ENCODE data around the gene AP3B1. TPM values are rescaled to one million over a fixed set of nuclear protein-coding genes. Genes with fewer than 3 reads are reported as not detected.

AP3B1 gene
- total RNA-seq, 2 donors from 2014 or later, result 50.4 to 52.6 TPM

- no peak overlapping the region for H3K4me3 ChIP-seq
- no peaks in the 10 kb centered on the region for H3K9me3 ChIP-seq
- no peaks in the 10 kb centered on the region for H3K27me3 ChIP-seq (replicated peaks; ENCODE audit: insufficient read depth)
- TF ChIP-seq, protein P1, sequence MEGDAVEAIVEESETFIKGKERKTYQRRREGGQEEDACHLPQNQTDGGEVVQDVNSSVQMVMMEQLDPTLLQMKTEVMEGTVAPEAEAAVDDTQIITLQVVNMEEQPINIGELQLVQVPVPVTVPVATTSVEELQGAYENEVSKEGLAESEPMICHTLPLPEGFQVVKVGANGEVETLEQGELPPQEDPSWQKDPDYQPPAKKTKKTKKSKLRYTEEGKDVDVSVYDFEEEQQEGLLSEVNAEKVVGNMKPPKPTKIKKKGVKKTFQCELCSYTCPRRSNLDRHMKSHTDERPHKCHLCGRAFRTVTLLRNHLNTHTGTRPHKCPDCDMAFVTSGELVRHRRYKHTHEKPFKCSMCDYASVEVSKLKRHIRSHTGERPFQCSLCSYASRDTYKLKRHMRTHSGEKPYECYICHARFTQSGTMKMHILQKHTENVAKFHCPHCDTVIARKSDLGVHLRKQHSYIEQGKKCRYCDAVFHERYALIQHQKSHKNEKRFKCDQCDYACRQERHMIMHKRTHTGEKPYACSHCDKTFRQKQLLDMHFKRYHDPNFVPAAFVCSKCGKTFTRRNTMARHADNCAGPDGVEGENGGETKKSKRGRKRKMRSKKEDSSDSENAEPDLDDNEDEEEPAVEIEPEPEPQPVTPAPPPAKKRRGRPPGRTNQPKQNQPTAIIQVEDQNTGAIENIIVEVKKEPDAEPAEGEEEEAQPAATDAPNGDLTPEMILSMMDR (IDR thresholded peaks at IDR 0.05), result no peak
- no peaks in the 10 kb centered on the region for H3K36me3 ChIP-seq
- no peaks in the 10 kb centered on the region for H3K4me1 ChIP-seq (ENCODE audit: control insufficient read depth in 1 of 2, low read depth in 2 of 2)
- no peak overlapping the region for H3K27ac ChIP-seq
- ATAC-seq (ENCODE audit: insufficient number of reproducible peaks, low FRiP score, low read depth) (no peak), DNase-seq (ENCODE audit: low spot score) (no peak)
These were observed 14.2 kb upstream of the AP3B1 start for GRCh38 chr5:78308703-78309102.

DNA sequence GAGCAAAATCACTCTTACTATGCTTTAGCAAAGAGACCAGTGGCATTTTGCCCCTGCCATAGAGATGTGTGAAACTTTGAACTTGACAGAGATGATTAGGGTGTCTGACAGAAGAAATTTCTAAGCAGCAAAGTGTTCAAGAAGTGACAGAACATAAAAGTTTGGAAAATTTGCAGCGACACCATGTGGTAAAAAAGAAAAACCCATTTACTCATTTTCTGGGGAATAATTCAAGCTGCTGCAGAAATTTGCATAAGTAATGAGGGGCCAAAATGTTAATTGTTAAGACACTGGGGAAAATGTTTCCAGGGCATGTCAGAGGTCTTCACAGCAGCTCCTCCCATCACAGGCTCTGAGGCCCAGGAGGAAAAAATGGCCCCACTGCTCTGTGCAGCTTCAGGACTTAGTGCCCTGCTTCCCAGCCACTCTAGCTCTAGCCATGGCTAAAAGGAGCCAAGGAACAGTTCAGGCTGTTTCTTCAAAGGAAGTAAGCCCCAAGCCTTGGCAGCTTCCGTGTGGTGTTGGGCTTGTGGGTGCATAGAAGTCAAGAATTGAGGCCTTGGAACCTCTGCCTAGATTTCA, 6.1 kb upstream of the AP3B1 start:
- DNase-seq (ENCODE audit: low spot score), result no peak
- no peak for ATAC-seq (ENCODE audit: insufficient number of reproducible peaks, low FRiP score, low read depth)
- Histone ChIP-seq H3K9me3 (no peaks in the 10 kb centered on the region), H3K27ac (no peak overlapping the region), H3K36me3 (no peaks in the 10 kb centered on the region), H3K4me1 (ENCODE audit: control insufficient read depth in 1 of 2, low read depth in 2 of 2) (peaks cover 0 to 3% of the 10 kb centered on the region in 2 donors), H3K4me3 (no peak overlapping the region), H3K27me3 (replicated peaks; ENCODE audit: insufficient read depth) (no peaks in the 10 kb centered on the region)
- TF ChIP-seq, protein P1 (IDR thresholded peaks at IDR 0.05), result peak; percentile 27

DNA sequence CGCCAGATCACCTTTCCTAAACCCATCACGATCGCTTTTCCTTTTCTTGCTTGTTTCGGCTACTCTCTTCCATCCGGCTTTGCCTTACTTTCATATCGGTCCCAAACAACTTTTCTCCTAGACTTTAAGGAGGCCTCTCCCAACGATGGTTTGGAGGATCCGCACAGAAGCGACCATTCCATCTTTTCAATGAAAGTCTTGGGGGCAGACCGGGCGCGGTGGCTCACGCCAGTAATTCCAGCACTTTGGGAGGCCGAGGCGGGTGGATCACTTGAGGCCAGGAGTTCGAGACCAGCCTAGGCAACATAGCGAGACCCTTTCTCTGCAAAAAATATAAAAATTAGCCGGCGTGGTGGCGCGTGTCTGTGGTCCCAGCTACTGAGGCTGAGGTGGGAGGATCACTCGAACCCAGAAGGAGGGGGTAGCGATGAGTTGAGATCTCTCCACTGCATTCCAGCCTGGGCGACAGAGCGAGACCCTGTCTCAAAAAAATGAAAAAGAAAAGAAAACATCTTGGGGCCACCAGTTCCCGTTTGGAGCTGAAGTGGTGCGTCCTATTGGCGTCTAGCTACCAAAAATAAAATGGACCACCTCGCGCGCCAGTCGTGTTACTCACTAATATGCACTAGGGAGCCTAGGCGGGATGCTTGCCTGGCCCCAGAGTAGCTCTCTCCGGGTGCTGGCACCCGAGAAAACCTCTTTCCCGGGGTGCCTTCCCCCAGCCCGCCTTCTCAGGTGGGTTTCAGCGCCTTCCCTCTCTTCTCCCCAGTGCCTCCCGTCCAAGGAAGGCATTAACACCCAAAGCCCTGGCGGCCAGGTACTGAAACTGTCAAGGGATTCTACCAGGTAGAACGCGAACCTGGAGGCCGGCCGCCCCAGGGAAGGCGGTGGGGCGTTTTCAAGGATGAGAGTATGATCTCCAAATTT, 800 bp upstream of the AP3B1 start:
- H3K27me3 ChIP-seq (replicated peaks; ENCODE audit: insufficient read depth), result no peaks in the 10 kb centered on the region
- H3K9me3 ChIP-seq, result no peaks in the 10 kb centered on the region
- TF ChIP-seq, protein P1 (IDR thresholded peaks at IDR 0.05), result peak; percentile 17
- no peaks in the 10 kb centered on the region for H3K36me3 ChIP-seq
- peak overlapping the region; percentile 86 for H3K4me3 ChIP-seq
- ATAC-seq (ENCODE audit: insufficient number of reproducible peaks, low FRiP score, low read depth) (peak; percentile 49), DNase-seq (ENCODE audit: low spot score) (no peak)
- peak overlapping the region; percentile 80 to 93 for H3K27ac ChIP-seq
- H3K4me1 ChIP-seq (ENCODE audit: control insufficient read depth in 1 of 2, low read depth in 2 of 2), result peaks cover 4 to 33% of the 10 kb centered on the region in 2 donors

DNA sequence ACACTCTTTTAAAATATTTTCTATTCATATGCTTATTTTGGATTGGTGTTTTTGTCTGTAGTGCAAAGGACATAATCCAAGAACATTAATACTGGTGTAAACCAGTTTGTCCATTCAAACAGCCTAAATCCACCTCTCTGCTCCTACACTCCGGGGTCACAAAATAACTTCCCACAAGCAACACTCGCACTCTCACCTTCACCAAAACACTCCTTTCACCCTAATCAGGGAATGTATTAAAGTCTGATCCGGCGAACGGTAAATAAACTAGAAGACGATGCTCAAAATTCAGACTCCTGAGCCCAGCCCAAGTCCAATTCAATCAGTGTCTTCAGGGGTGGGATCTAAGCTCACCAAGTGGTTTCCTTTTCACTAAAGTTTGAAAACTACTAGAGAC, 649 bp downstream of the AP3B1 start:
- Histone ChIP-seq H3K4me3 (peak overlapping the region; percentile 86), H3K27ac (peak overlapping the region; percentile 80 to 96), H3K27me3 (replicated peaks; ENCODE audit: insufficient read depth) (no peaks in the 10 kb centered on the region), H3K4me1 (ENCODE audit: control insufficient read depth in 1 of 2, low read depth in 2 of 2) (peaks cover 4 to 45% of the 10 kb centered on the region in 2 donors), H3K36me3 (no peaks in the 10 kb centered on the region), H3K9me3 (no peaks in the 10 kb centered on the region)
- DNase-seq (ENCODE audit: low spot score), result no peak
- TF ChIP-seq, protein P1 (IDR thresholded peaks at IDR 0.05), result no peak
- ATAC-seq (ENCODE audit: insufficient number of reproducible peaks, low FRiP score, low read depth), result no peak

DNA sequence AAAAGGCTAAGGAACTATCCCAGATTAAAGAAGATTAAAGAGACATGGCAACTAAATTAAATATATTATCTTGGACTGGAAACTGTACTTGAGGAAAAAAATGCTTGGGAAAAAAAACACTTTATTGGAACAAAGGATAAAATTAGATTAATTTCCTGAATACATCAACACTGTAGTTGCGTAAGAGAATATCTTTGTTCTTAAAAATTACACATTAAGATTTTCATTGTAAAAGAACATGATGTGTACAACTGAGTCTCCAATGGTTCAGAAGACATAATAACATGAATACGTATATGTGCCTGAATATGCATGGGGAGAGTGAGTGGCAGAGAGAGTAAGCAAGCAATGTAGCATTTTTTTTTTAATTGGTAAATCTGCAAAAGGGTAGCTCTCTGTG, 2.8 kb downstream of the AP3B1 start:
- Histone ChIP-seq H3K4me3 (no peak overlapping the region), H3K27ac (no peak overlapping the region), H3K27me3 (replicated peaks; ENCODE audit: insufficient read depth) (no peaks in the 10 kb centered on the region), H3K4me1 (ENCODE audit: control insufficient read depth in 1 of 2, low read depth in 2 of 2) (peaks cover 10 to 58% of the 10 kb centered on the region in 2 donors), H3K36me3 (no peaks in the 10 kb centered on the region), H3K9me3 (no peaks in the 10 kb centered on the region)
- no peak for ATAC-seq (ENCODE audit: insufficient number of reproducible peaks, low FRiP score, low read depth)
- TF ChIP-seq, protein P1 (IDR thresholded peaks at IDR 0.05), result no peak
- no peak for DNase-seq (ENCODE audit: low spot score)

Measured in thoracic aorta (tissue), 2 donors.